Hippocampal formation (tissue), 2 donors: Measurements from ENCODE around the gene TPCN2.
"Not testable (repeated sequence)": the region's sequence is repeated elsewhere in the genome, so short reads cannot be mapped to it uniquely, and the experiment has no call there.

Source experiments
- DNase-seq, 2 donors: peaks; one replicate each; lab custom pipeline; 2025; lab: John Stamatoyannopoulos, UW

The TPCN2 gene

GRCh38 chr11:69149338-69150045 is 100.8 kb downstream of the TPCN2 start:
- DNase-seq: not testable (repeated sequence)

GRCh38 chr11:69150175-69150574 is 101.4 kb downstream of the TPCN2 start:
- no peak for DNase-seq

DNA sequence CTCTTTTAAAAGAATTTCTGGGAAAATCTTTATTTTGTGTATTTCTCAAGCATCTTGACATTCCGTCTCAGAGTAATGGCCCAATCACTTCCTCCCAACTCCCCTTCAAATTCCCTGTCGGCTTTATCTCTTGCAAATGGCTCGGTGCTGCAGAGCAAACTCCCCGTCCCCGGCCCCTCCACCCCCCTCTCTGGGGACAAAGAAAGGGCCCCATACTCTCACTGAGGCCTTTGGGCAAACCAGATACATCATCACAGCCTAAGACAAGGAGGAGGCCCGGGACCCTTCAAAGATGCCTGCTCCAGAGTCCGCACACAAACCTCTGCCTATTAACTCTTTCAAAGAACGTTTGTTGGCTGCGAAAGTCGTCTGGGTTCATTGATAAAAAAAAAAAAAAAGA is 103.1 kb downstream of the TPCN2 start:
- no peak for DNase-seq

DNA sequence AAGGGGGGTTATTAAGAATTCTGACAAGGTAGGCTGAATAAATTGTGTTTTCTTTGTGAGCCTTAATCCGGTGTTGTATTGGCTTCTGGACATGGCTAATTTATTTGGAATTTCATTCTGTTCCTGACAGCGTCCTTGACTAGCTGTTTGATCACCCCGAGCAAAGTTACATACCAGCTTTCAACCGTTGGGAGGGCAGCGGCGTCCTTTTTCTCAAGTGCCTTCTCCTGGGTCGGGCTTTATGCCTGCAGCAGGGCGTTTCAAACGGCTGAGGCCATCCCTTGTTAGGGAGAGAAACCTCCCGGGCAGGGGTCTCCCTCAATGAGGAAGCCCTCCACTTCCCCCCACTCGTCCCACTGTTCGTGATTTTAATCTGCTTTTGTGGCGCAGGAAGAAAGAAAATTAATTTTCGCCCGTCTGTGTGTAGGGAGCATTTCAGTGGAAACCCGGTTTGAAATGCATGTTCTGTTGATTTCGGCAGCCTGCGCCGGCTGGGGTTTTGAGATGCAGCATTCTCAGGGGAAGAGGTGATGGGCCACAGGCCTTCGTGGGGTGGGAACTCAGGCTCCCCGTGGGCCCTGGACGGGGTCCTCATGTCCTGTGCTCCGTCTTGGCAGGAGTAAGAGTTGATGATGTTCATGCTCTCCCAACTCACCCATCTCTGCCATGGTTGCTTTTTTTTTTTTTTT is 104.1 kb downstream of the TPCN2 start:
- no peak for DNase-seq

DNA sequence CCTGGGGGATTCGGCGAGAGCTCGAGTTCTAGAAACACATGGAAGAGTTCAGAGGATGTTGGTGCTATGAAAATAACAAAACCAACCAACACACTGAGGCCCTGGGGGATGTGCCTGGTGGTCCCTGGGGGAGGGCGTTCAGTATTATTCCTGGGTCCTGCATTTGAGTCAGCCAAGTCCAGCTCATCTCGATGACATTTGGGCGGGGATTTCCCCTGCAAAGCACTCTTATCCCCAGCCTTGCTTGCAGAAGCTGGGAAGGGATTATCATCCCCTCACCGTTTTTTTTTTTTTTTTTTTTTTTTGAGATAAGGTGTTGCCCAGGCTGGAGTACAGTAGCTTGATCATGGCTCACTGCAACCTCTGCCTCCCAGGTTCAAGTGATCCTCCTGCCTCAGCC is 104.9 kb downstream of the TPCN2 start:
- DNase-seq: no peak

DNA sequence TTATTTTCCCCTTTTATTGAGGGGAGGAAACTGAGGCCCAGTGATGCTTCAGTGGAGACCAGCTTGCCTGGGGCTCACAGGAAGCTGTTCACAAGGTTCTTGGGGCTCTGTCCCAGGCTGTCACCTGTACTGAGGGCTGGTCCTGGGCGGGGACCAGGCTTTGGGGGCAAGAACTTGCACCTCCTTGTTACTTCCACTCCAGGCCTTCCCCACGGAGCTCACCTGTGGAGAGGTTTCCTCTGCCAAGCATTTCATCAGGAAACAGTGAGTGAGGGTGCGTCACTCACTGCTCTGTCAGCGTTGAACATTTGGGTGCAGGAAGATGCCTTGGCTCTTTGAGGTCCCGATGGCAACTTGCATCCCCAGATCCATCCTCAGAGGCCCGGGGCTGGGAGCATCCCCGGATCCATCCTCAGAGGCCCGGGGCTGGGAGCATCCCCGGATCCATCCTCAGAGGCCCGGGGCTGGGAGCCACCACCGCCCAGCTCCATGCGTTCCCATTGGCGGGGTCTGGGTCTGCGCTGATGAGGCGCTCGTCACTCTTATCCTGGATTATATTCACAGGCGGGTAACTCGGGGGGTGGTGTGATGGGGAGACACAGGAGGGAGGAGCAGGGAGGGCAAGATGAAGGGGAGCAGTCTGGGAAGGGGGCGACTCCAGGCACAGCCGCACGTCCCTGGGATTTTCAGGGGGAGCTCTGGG is 105.6 kb downstream of the TPCN2 start:
- no peak for DNase-seq

- DNase-seq: no peak
Measured at GRCh38 chr11:69154938-69155301, 106.2 kb downstream of the TPCN2 start.

DNA sequence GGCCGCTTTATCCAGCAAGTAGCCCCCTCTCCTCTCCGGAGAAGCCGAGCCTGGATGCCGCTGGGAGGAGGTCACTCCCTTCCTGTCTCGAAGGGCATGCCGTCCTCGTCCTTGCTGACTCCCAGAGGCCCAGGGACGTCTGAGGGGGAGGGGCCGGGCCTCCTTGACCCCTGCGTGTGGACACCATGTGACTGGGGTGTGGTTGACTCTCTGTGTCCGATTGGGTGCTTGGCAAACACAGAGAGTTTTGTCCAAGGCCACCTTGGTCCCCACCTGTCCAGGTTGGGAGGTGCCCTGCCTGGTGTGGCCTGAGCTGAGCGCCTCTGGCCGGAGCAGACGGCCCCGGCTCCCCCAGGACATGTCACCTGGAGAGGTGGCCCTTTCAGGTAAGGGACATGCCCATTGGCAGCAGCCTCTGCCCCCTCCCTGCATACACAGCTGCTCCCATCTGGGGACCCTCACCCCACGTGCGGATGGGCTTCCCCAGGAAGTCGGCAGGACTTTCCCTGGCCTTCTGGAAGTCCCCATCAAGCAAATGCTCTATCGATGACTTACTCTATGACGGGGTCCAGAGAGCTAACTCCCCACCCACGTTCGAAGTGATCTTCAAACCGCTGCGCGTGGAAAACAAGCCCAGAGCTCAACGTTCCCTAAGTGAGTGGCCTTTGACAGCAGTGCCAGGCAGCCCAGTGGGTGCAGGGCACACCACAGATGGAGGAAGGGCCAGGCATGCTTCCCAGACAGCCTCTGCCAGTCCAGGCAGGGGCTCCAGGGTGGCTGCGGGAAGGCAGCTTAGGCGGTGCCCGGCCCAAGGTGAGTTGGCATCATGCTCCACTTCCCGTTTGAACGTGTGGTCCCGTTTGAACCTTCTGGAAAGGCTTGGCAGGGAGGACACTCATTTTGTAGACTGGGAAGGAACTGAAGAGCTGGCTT is 106.8 kb downstream of the TPCN2 start, which contains the start of gene SMIM38:
TSS of gene SMIM38 (plus strand) at position 634 of the 933 bp plus-strand sequence. CDS start 1,912 bp downstream, outside the sequence.
- DNase-seq: peak in 1 of 2 donors; percentile 9

DNA sequence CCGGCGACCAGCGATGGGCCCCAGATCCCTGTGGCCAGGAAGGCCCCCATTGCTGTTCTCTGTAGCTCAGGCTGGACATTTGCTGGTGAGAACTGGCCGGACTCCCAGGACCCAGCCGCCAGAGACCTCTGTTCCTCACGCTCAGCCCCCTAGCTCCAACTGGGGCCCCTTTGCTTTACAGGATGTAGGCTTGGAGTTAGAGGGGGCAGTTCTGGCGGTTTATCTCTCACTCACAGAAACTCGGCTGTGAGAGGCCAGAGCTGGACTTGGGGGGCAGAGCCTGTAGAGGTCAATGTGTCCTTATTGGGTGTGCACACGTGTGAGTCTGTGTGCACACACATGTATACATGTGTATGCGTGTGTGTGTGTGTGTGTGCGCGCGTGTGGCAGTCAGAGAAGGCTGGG is 107.5 kb downstream of the TPCN2 start:
- DNase-seq: no peak

GRCh38 chr11:69156673-69157155 is 108.0 kb downstream of the TPCN2 start:
- no peak for DNase-seq

DNA sequence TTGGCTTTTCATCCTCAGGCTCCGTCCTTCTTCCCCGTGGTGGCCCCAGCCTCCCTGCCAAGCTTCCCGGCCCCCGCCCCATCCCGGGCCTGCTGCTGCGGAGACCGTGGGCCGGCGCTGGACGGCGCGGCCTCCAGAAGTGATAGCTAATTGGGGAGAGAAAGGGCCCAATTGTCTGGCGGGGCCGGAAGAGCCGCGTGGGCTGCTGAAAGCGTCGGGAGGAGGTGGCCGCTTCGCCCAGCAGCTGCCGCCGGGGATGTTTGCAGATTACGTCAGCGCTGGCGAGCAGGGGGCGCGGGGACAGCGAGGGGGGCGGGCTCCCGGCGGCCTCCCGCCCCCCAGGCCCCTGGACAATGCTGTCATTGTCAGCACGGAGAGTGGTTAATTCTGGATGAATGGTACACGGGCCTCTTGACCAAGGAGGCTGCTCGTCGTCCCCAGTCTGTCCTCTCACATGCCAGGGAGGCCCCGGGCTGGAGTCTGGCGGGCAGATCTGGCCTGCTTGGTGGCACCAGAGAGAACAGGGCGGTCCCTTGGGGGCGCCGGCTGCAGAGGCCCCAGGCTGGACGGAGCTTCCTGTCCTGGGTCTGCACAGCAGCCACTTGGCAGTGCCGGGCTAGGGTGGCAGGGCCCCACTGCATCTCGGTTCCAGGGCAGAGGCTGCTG is 108.6 kb downstream of the TPCN2 start:
- peak; percentile 90 to 94 for DNase-seq

DNA sequence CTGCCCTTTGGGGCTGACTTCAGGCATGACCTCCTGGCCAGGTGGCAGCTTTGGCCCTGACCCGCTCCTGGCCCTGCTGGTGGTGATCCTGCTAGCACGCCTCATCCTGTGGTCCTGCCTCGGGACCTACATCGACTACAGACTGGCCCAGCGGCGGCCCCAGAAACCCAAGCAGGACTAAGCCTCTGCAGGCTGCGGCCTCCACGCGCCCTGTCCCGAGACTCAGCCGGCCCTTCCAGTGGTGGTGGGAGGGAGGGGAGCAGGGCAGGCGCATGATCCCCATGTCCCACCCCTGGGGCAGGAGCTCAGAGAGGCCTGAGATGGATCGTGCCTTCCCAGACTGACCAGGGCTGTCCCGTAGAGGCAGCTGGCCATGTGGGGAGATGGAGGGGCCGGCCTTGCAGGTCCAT is 109.1 kb downstream of the TPCN2 start:
- no peak for DNase-seq

DNA sequence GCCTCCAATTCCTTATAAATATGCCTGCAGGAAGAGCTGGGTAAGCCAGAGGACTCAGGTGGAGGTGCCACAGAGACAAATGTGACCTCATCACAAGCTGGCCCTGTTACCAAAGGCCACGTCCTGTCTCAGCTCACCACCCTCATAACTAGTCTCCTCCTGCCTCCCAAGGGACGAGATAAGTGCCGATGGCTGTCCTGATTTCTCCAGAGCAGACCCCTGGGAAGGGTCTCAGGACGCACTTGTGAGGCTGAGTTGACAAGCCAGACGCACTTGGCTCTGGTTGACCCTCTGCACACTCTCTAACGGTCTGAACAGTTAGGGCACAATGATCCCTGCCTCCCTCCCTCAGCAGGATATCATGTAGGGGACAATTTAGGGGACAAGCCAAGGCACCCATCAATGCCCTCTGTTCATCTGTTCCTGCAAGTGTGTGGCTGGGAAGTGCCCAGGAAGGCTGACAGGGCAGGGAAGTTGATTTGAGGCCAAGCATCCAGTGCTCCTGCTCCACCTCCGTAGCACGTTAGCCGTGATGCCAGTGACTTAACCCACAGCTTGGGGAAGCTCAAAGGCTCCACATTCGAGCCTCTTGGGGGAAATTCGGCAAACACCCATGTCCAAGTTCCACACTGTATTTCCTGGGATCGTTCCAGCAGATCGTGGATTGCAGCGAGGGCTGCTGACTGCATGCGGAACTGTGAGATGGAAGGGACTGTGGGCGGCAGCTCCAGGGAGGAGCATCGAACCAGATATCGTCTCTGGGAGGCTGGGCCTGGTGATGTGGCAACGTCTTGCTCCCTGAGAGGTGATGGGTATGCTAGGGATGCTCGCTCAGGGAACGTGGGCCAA is 109.8 kb downstream of the TPCN2 start:
- no peak for DNase-seq

DNA sequence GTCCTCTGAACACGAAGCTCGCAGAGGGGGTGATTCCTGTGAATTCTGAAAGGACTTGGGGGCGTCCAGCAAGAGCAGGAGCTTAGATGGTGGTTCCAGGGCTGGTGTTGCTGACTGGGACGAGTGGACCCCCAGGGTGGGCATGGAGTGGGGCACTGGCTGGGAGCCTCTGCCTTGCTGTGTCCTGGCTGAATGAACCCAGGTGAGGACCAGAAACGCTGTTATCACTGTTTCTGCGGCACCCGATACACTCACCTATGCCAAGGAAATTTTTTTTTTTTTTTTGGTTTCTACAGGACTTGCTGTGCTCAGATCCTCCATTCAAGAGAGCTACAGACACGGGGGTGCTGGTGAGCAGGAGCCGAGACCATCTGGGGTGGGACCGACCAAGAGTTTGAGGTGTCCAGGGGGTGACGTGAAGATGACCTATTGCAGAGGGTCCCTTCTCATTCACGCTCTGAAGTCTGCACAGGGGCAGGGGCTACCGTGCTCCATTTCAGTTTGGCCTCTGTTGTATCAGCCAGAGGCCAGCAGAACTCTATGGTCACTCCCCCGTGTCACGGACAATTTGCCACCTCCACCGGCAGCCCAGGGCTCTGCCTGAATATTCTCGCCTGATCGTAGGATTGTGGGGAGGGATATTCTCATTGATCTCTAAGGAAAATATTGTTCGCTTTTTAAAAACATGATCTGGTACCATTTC is 110.6 kb downstream of the TPCN2 start:
- DNase-seq: no peak

DNA sequence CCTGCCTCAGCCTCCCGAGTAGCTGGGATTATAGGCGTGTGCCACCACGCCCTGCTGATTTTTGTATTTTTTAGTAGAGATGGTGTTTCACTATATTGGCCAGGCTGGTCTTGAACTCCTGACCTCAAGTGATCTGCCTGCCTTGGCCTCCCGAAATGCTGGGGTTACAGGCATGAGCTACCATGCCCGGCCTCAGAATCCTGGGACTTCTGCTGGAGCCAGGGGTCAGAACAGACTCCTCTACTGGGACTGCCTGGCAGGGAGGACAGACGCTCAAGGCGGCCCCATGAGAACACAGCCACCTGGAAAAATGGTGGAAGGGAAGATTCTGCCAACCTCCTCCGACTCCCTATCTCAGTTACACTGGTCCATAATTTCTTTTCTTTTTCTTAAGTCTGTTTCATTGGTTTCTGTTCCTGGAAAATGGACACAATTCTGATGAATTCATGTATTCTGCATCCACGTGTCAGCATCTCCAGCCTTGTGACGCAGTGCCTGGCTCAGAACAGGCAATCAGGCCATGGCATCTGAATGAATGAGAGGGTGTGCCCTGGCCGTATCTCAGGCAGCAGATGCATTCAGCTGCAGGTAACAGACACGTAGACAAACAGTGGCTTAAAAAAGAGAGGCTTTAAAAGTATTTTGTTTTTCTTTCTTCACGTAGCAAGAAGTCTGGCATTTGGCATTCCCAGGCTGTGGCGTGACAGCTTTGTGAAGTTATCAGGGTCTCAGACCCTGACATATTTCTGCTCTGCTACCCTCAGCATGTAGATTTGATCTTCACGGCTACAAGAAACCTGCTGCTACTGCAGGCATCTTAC is 111.8 kb downstream of the TPCN2 start:
- no peak for DNase-seq

DNA sequence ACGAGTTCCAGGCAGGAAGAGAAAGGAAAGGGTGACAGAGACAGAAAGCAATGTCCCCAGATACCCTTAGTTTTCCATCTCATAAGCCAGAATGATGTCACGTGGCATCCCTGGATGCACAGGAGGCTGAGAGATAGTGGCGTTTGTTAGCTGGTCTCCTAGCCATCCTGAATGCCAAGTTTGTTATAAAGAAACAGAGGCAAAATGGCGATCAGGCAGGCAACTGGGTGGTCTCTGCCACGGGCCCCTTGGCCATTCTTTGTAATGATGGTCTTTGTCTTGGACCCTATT is 112.3 kb downstream of the TPCN2 start:
- no peak for DNase-seq

GRCh38 chr11:69162505-69162904 is 113.8 kb downstream of the TPCN2 start:
- DNase-seq: no peak

- DNase-seq: no peak
Measured at GRCh38 chr11:69163842-69164241, 115.1 kb downstream of the TPCN2 start.

GRCh38 chr11:69164824-69165223 is 116.1 kb downstream of the TPCN2 start:
- DNase-seq: no peak
